ENCODE measurements around the gene NLRP5.

The NLRP5 gene

DNA sequence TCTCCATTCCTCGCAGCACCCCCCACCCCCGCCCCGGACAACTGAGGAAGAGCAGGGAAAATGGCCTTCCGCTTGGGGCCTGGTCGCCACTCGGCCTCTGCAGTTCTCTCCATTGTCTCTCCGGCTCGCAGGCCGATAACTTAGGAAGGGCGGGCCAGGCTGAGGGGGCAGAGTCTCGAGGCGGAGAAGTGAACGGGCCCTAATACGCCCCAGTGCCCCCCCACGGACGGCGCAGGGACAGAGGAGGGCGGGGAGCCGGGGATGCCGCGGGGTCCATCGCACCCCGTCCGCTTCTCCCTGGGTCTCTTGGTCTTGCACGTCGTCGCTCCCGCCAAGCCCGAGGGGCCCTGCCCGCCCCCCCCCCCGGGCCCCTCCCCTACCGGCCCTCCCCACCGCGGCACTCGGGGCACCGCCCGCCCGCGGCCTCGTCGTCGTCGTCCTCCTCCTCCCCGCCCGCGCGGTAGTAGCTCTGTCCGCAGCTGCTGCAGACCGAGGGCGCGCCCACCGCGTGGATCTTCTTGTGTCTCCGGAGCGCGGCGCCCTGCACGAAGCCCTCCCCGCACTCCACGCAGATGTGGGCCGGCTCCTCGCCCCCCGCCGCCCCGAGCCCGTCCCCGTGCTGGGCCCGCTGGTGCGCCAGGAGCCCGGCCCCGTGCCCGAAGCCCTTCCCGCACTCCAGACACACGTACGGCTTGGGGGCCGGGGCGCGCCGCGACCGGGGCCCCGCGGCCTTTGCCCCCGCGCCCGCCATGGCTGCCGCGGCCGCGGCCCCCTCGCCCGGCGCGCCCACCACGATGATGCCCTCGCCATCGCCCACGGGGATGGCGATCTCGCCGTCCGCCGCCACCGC, 101.3 kb downstream of the NLRP5 start:
- Histone ChIP-seq H3K9me3 (ENCODE audit: control insufficient read depth, insufficient read depth, low read depth, low read length) (no peaks in the 10 kb centered on the region), H3K36me3 (ENCODE audit: control insufficient read depth in 2 of 2, insufficient read depth in 1 of 2, low read length in 2 of 2) (peaks cover 0 to 27% of the 10 kb centered on the region in 2 experiments; a peak in 1 of 3 replicates), H3K27ac (ENCODE audit: extremely low read depth, low read depth, low read length) (no peak overlapping the region), H3K4me1 (ENCODE audit: control insufficient read depth, insufficient read depth, low read length) (peaks cover 5% of the 10 kb centered on the region), H3K4me3 (ENCODE audit: low read depth, low read length) (no peak overlapping the region)
- ChIA-PET CTCF (interaction anchor here (0.7 to 3.4 kb wide), 3 partner anchors 6 to 48 kb away, joined by 3 to 17 read pairs (median 3); no protein-coding TSS in a partner anchor), POLR2A (no interaction called here)
- no peak for TF ChIP-seq KLF7 (tag by site-specific recombination; IDR thresholded peaks at IDR 0.05; ENCODE audit: borderline replicate concordance)
- no peak for TF ChIP-seq ZNF114 (tag by site-specific recombination; IDR thresholded peaks at IDR 0.05)
- no peak for TF ChIP-seq SALL2 (tag by site-specific recombination; IDR thresholded peaks at IDR 0.05; ENCODE audit: borderline replicate concordance)
- TF ChIP-seq, protein P1, sequence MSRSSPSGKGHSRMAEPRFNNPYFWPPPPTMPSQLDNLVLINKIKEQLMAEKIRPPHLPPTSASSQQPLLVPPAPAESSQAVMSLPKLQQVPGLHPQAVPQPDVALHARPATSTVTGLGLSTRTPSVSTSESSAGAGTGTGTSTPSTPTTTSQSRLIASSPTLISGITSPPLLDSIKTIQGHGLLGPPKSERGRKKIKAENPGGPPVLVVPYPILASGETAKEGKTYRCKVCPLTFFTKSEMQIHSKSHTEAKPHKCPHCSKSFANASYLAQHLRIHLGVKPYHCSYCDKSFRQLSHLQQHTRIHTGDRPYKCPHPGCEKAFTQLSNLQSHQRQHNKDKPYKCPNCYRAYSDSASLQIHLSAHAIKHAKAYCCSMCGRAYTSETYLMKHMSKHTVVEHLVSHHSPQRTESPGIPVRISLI (tag by site-specific recombination; IDR thresholded peaks at IDR 0.05), result no peak
- no peak for TF ChIP-seq ZNF341 (tag by site-specific recombination; IDR thresholded peaks at IDR 0.05; ENCODE audit: low read depth)
- no peak for TF ChIP-seq ZNF175 (tag by site-specific recombination; IDR thresholded peaks at IDR 0.05)
- no peak for TF ChIP-seq ZNF133 (tag by site-specific recombination; IDR thresholded peaks at IDR 0.05)
- TF ChIP-seq BCL6B (tag by site-specific recombination; IDR thresholded peaks at IDR 0.05), result no peak

DNA sequence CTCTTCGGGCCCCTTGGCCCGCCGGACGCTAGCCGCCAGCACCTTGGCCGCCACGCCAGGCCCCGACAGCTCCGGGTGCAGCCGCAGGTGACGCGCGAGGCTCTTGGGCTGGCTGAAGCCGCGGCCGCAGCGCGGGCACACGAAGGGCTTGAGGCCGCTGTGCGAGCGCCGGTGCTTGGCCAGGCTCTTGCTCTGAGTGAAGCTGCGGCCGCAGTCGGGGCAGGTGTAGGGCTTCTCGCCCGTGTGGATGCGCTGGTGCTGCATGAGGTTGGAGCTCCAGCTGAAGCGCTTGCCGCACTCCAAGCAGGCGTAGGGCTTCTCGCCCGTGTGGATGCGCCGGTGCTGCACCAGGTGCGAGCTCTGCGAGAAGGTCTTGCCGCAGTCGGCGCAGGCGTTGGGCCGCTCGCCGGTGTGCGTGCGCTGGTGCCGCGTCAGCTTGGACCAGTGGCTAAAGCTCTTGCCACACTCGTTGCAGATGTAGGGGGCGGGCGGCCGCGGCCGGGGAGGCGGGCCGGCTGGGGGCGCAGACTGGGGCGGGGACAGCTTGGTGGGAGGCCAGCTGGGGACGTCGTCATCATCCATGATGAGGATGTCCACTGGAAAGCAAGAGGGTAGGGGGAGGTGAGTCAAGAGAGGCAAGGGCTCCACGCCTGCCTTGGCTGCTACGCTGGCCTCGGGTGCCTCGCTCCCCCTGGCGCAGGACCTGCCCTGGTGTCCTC, 102.1 kb downstream of the NLRP5 start:
- TF ChIP-seq ZFP69B (tag by site-specific recombination; IDR thresholded peaks at IDR 0.05) (no peak), ZNF707 (tag by site-specific recombination; IDR thresholded peaks at IDR 0.05) (no peak), KLF7 (tag by site-specific recombination; IDR thresholded peaks at IDR 0.05; ENCODE audit: borderline replicate concordance) (no peak), ZFHX2 (tag by site-specific recombination; conservative IDR thresholded peaks at IDR 0.05) (no peak), ZNF354C (tag by site-specific recombination; IDR thresholded peaks at IDR 0.05; ENCODE audit: borderline replicate concordance, low read depth) (no peak), AEBP2 (tag by site-specific recombination; IDR thresholded peaks at IDR 0.05; ENCODE audit: borderline replicate concordance) (no peak), ZNF311 (tag by site-specific recombination; IDR thresholded peaks at IDR 0.05; ENCODE audit: borderline replicate concordance) (no peak), ZNF654 (tag by site-specific recombination; IDR thresholded peaks at IDR 0.05; ENCODE audit: low read depth) (no peak), ZNF426 (tag by site-specific recombination; IDR thresholded peaks at IDR 0.05) (no peak), SP7 (tag by site-specific recombination; IDR thresholded peaks at IDR 0.05) (no peak), MEIS1 (CRISPR knock-in tag; IDR thresholded peaks at IDR 0.05; ENCODE audit: borderline replicate concordance) (no peak)
- CTCF ChIA-PET, result interaction anchor here (0.7 to 3.4 kb wide), 3 partner anchors 7 to 47 kb away, joined by 3 to 17 read pairs (median 3); no protein-coding TSS in a partner anchor
- Histone ChIP-seq H3K36me3 (ENCODE audit: control insufficient read depth in 2 of 2, insufficient read depth in 1 of 2, low read length in 2 of 2) (peaks cover 0 to 31% of the 10 kb centered on the region in 2 experiments; a peak in 1 of 3 replicates), H3K4me3 (ENCODE audit: low read depth, low read length) (no peak overlapping the region), H3K4me1 (ENCODE audit: control insufficient read depth, insufficient read depth, low read length) (peaks cover 5% of the 10 kb centered on the region), H3K27ac (ENCODE audit: extremely low read depth, low read depth, low read length) (no peak overlapping the region), H3K9me3 (ENCODE audit: control insufficient read depth, insufficient read depth, low read depth, low read length) (no peaks in the 10 kb centered on the region)
- POLR2A ChIA-PET, result no interaction called here
